K562 (cell line): ENCODE results near the gene TRABD2B. TPM values are rescaled to one million over a fixed set of nuclear protein-coding genes. Genes with fewer than 3 reads are reported as not detected.

ENCODE experiments used
- ATAC-seq: fragments of 200-7000 bp; cut with Tn5 transposase; 3 replicates; pipeline ENCODE4 v1.9.1; 2020; ENCODE audit warnings: moderate library complexity
- BruUV-seq: library from RNA; stranded (reverse); fragments of 400-500 nt; replicated peaks from 2 replicates; lab custom pipeline; 2021; lab: Mats Ljungman, UMichigan
- CTCF ChIA-PET: fragments of 300-600 bp; formaldehyde crosslinking; extraction: SDS; loops from one replicate; lab custom pipeline; 2021; ENCODE audit warnings: low intra/inter-chr PET ratio; lab: Yijun Ruan, JAX
- POLR2A ChIA-PET: fragments of 300-600, 350-650 bp; sonication (Branson Sonifier 250); formaldehyde crosslinking; extraction: SDS; loops from one replicate; lab custom pipeline; 2021; ENCODE audit warnings: antibody characterized with exemption, inconsistent platforms; lab: Yijun Ruan, JAX
- DNase-seq, 4 experiments: peaks; one replicate each; pipeline versions ENCODE4 v3.0.0 to v3.0.0-alpha.2; 2011 to 2018; ENCODE audit warnings: low spot score in 3 of 4, mixed read lengths in 3 of 4; ENCODE audit errors: extremely low read depth in 1 of 4
- FAIRE-seq: peaks from 2 replicates; lab custom pipeline; 2011; peaks lifted over from hg19 to GRCh38; lab: Jason Lieb, UNC
- H2AFZ ChIP-seq: 2 replicates; pipeline ENCODE4 v1.6.0; 2011; ENCODE audit warnings: low read depth, low read length, control low read depth, inconsistent platforms
- H3K27ac ChIP-seq: fragments of 200-600 bp; 3 replicates; pipeline ENCODE4 v1.8.0; 2011; ENCODE audit warnings: low read depth, mild to moderate bottlenecking, control low read depth, inconsistent platforms, low read length, moderate library complexity, mixed read lengths; ENCODE audit errors: extremely low read depth
- H3K27me3 ChIP-seq, 2 experiments: fragments of 300-600 bp in 1 of 2; 2 replicates in 1 of 2; 3 replicates in 1 of 2; pipeline versions ENCODE4 v1.6.0 to v1.8.0; 2011; ENCODE audit warnings: inconsistent platforms in 2 of 2, low read length in 2 of 2, mild to moderate bottlenecking in 1 of 2, mixed read lengths in 1 of 2, moderate library complexity in 1 of 2; ENCODE audit not compliant: control insufficient read depth in 2 of 2, insufficient read depth in 2 of 2
- H3K36me3 ChIP-seq: fragments of 300-600 bp; 3 replicates; pipeline ENCODE4 v1.8.0; 2011; ENCODE audit warnings: mild to moderate bottlenecking, low read length, inconsistent platforms; ENCODE audit not compliant: control insufficient read depth, insufficient read depth
- H3K4me1 ChIP-seq, 2 experiments: fragments of 200-600 bp in 1 of 2; replicated peaks in 1 of 2; 2 replicates in 1 of 2; 3 replicates in 1 of 2; pipeline versions ENCODE4 v1.5.1 to v1.8.0; 2011; ENCODE audit warnings: inconsistent platforms in 2 of 2, low read length in 2 of 2, mild to moderate bottlenecking in 1 of 2, mixed read lengths in 1 of 2, moderate library complexity in 1 of 2; ENCODE audit not compliant: control insufficient read depth in 2 of 2, insufficient read depth in 2 of 2
- H3K4me2 ChIP-seq: 2 replicates; pipeline ENCODE4 v1.6.1; 2011; ENCODE audit warnings: low read length, control low read depth, inconsistent platforms, mixed read lengths; ENCODE audit not compliant: insufficient read depth
- H3K4me3 ChIP-seq: fragments of 200-600 bp; sonication (generic), shearing (Covaris generic); 2 replicates; pipeline ENCODE4 v1.5.1; 2016; ENCODE audit warnings: control low read depth, inconsistent platforms
- H3K79me2 ChIP-seq: fragments of 200-600 bp; 3 replicates; pipeline ENCODE4 v1.8.0; 2011; ENCODE audit warnings: low read length, inconsistent platforms; ENCODE audit not compliant: control insufficient read depth, insufficient read depth
- H3K9ac ChIP-seq, 2 experiments: 2 replicates each; pipeline versions ENCODE4 v1.6.0 to v1.6.1; 2011; ENCODE audit warnings: low read depth in 2 of 2, low read length in 2 of 2, control low read depth in 1 of 2, inconsistent platforms in 1 of 2, mild to moderate bottlenecking in 1 of 2, mixed read lengths in 1 of 2; ENCODE audit not compliant: insufficient read depth in 1 of 2
- H3K9me1 ChIP-seq: one replicate; pipeline ENCODE4 v1.6.0; 2011; ENCODE audit warnings: inconsistent platforms, mild to moderate bottlenecking, low read length, moderate library complexity; ENCODE audit not compliant: control insufficient read depth, insufficient read depth
- H3K9me3 ChIP-seq: replicated peaks from 2 replicates; pipeline ENCODE4 v1.5.1; 2011; ENCODE audit warnings: low read depth, low read length, inconsistent platforms; ENCODE audit not compliant: control insufficient read depth, insufficient read depth
- H4K20me1 ChIP-seq: replicated peaks from 2 replicates; pipeline ENCODE4 v1.6.1; 2011; ENCODE audit warnings: low read length, inconsistent platforms, mixed read lengths; ENCODE audit not compliant: control insufficient read depth, insufficient read depth
- ADNP ChIP-seq: fragments of 200-800 bp; sonication (Bioruptor generic); IDR thresholded peaks from 2 replicates; pipeline ENCODE4 v1.6.1; 2016; ENCODE audit warnings: missing genetic modification characterization, missing compliant biosample characterization
- FOXA3 ChIP-seq, 2 experiments: fragments of 450-650 bp in 1 of 2; sonication (generic) in 1 of 2; formaldehyde crosslinking; IDR thresholded peaks in 1 of 2; conservative IDR thresholded peaks in 1 of 2; 2 replicates each; pipeline versions ENCODE4 v1.4.0 to v1.8.0; 2020 to 2022; ENCODE audit warnings: mild to moderate bottlenecking in 2 of 2, missing genetic modification reagents in 1 of 2
- SMARCE1 ChIP-seq: fragments of 450-650 bp; IDR thresholded peaks from 2 replicates; pipeline ENCODE4 v1.7.1; 2016; ENCODE audit warnings: mild to moderate bottlenecking
- ZBTB2 ChIP-seq: fragments of 450-650 bp; IDR thresholded peaks from 2 replicates; pipeline ENCODE4 v1.6.1; 2016; ENCODE audit warnings: antibody characterized with exemption
- ZFP1 ChIP-seq: fragments of 450-650 bp; formaldehyde crosslinking; IDR thresholded peaks from 2 replicates; pipeline ENCODE4 v1.4.0; 2020; ENCODE audit warnings: mild to moderate bottlenecking, mixed read lengths
- WGBS: fragments of 100-300 bp; shearing (Covaris generic); methylation state at CpG from one replicate; pipeline ENCODE4 v1.1.6; 2016; ENCODE audit warnings: low coverage, mixed read lengths; ENCODE audit not compliant: insufficient coverage; ENCODE audit errors: missing lambda C conversion rate; 5-methylcytosine and 5-hydroxymethylcytosine counted together
- in situ Hi-C: fragments of 300-500 bp; cut with MboI; formaldehyde crosslinking; loops from 4 replicates; pipeline ENCODE4 v1.15.0; 2018; ENCODE audit warnings: inconsistent platforms, mixed read lengths
- intact Hi-C: fragments of 100-400 bp; cut with micrococcal nuclease; formaldehyde crosslinking; loops from 2 replicates; pipeline ENCODE4 v1.14.2; 2022
- polyA plus RNA-seq, 8 experiments: library from polyadenylated mRNA; depleted of rRNA in 4 of 8; stranded (reverse) in 5 of 8; unstranded in 3 of 8; fragments of >200 nt; fragmentation: Nextera tagmentation in 2 of 8; fragmentation: Illumina TruSeq in 1 of 8; extraction: Ambion mirVana in 2 of 8; extraction: Trizol in 1 of 8; gene quantifications; 2 replicates each; pipeline versions ENCODE4 v1.2.1 to v1.2.3, GENCODE V29; 2011 to 2014; ENCODE audit warnings: inconsistent platforms in 1 of 8, missing spikeins in 1 of 8
- total RNA-seq, 7 experiments: library from RNA; depleted of rRNA in 6 of 7; stranded (reverse); fragments of >200 nt in 6 of 7; fragmentation: Illumina TruSeq in 2 of 7; extraction: Trizol in 2 of 7; gene quantifications; 2 replicates each; pipeline versions ENCODE4 v1.2.1 to v1.2.3, GENCODE V29; 2011 to 2021; ENCODE audit warnings: low replicate concordance in 1 of 7

TRABD2B gene
- total and polyA plus RNA-seq, 9 of the 15 experiments (the other 6 are each of a cell fraction or from before 2014, with no cell fraction given) = not detected

GRCh38 chr1:47835409-47835808, 161.8 kb downstream of the TRABD2B start:
- intact Hi-C loops = no loop called here

More at GRCh38 chr1:47835409-47835808, 161.8 kb downstream of the TRABD2B start:
- in situ Hi-C loops = no loop called here
- Histone ChIP-seq H3K27ac (no peak overlapping the region), H2AFZ (no peak overlapping the region), H3K4me3 (no peak overlapping the region), H3K9me1 (no peaks in the 10 kb centered on the region), H4K20me1 (no peaks in the 10 kb centered on the region), H3K36me3 (no peaks in the 10 kb centered on the region), H3K27me3 (peaks cover 3 to 24% of the 10 kb centered on the region in 2 experiments; a peak in 3 of 5 replicates), H3K79me2 (no peaks in the 10 kb centered on the region), H3K4me2 (no peak overlapping the region), H3K9ac (no peak overlapping the region), H3K4me1 (no peaks in the 10 kb centered on the region), H3K9me3 (no peaks in the 10 kb centered on the region)
- ATAC-seq = no peak
- DNase-seq = no peak
- WGBS = 0% methylated on average over 2 of the region's 2 CpGs
- ChIA-PET CTCF (no interaction called here), POLR2A (interaction anchor here (0.6 kb wide), 1 partner anchor 9 kb away, joined by 4 read pairs; no protein-coding TSS in a partner anchor)
- peak; percentile 60 for FAIRE-seq
- no TSS peak for BruUV-seq
- TF ChIP-seq ZBTB2 = no peak
- TF ChIP-seq FOXA3 (CRISPR knock-in tag; conservative IDR thresholded peaks at IDR 0.05 in 1 of 2, IDR thresholded peaks at IDR 0.05 in 1 of 2) = no peak
- peak; percentile 38; the same call in 1 of the 2 replicates for TF ChIP-seq ZFP1 (CRISPR knock-in tag)
- no peak for TF ChIP-seq ADNP
- TF ChIP-seq SMARCE1 = no peak
